ENCODE measurements around the gene METTL2A.

DNA sequence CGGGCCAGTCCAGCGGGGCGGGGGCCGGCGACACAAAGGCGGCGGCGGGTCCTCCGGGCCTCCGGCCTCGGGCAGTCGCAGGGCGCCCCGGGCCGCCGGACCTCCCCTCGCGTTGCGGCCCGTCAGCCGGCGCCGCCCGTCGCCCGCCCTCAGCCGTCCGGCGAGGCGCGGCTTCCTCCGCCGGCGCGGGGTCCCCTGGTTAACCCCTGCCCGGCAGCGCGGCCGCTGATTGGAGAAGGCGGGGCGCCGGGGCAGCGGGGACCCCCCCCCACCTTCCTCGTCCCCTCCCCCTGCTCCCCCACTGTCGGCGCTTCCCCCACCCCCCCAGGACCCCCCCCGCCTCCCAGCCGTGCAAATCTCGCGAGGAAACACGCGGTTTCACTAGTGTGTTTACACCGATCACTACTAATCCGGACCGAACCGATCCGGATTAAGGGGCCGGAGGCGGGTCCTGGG, 54.8 kb downstream of the METTL2A start, which contains the start of gene TLK2:
- TF ChIP-seq EZH2phosphoT487 (IDR thresholded peaks at IDR 0.05; ENCODE audit: insufficient read depth, low read depth) (no peak), EZH2 (IDR thresholded peaks at IDR 0.05; ENCODE audit: insufficient read depth, poor library complexity, severe bottlenecking) (no peak)

Measured in GM23248 (cell line).